IMR-90 (cell line): ENCODE measurements around the gene CBR1. TPM values are rescaled to one million over a fixed set of nuclear protein-coding genes. Genes with fewer than 3 reads are reported as not detected.

ENCODE experiments used
- ATAC-seq: fragments of 200-7000 bp; cut with Tn5 transposase; 2 replicates; pipeline ENCODE4 v1.9.1; 2020; ENCODE audit warnings: low read depth, mild to moderate bottlenecking, moderate library complexity
- BruUV-seq: library from RNA; stranded (reverse); fragments of 400-500 nt; replicated peaks from 2 replicates; lab custom pipeline; 2021; lab: Mats Ljungman, UMichigan
- CTCF ChIA-PET: fragments of 300-600 bp; formaldehyde crosslinking; extraction: SDS; loops from one replicate; lab custom pipeline; 2021; ENCODE audit warnings: antibody characterized with exemption; lab: Yijun Ruan, JAX
- POLR2A ChIA-PET: fragments of 300-600 bp; sonication (Branson Sonifier 250); formaldehyde crosslinking; loops from one replicate; lab custom pipeline; 2022; ENCODE audit warnings: antibody characterized with exemption; ENCODE audit not compliant: unreplicated experiment; lab: Charles Lee
- DNase-seq: peaks from one replicate; pipeline ENCODE4 v3.0.0; 2013
- H2AFZ ChIP-seq: replicated peaks from 2 replicates; pipeline ENCODE3; 2013; ENCODE audit warnings: low read length, mild to moderate bottlenecking; ENCODE audit not compliant: poor library complexity
- H2AK5ac ChIP-seq: 2 replicates; pipeline ENCODE4 v1.6.1; 2013; ENCODE audit warnings: low read depth, low read length, inconsistent platforms
- H2AK9ac ChIP-seq: replicated peaks from 2 replicates; pipeline ENCODE3; 2013; ENCODE audit warnings: mild to moderate bottlenecking, low read depth, low read length, moderate library complexity; ENCODE audit not compliant: poor library complexity
- H2BK120ac ChIP-seq: 2 replicates; pipeline ENCODE4 v1.6.1; 2013; ENCODE audit warnings: low read depth, low read length, inconsistent platforms
- H2BK15ac ChIP-seq: 3 replicates; pipeline ENCODE4 v1.6.1; 2013; ENCODE audit warnings: low read depth, low read length, inconsistent platforms
- H2BK20ac ChIP-seq: 2 replicates; pipeline ENCODE4 v1.6.1; 2013; ENCODE audit warnings: low read depth, mild to moderate bottlenecking, inconsistent platforms, low read length, moderate library complexity
- H2BK5ac ChIP-seq: 2 replicates; pipeline ENCODE4 v1.6.1; 2013; ENCODE audit warnings: mild to moderate bottlenecking, low read depth, low read length, inconsistent platforms; ENCODE audit not compliant: poor library complexity, severe bottlenecking
- H3K14ac ChIP-seq: replicated peaks from 2 replicates; pipeline ENCODE4 v1.6.1; 2013; ENCODE audit warnings: low read depth, low read length, inconsistent platforms
- H3K18ac ChIP-seq: 2 replicates; pipeline ENCODE4 v1.6.1; 2013; ENCODE audit warnings: low read depth, low read length, control low read depth
- H3K23ac ChIP-seq: 2 replicates; pipeline ENCODE4 v1.6.1; 2013; ENCODE audit warnings: low read depth, low read length, inconsistent platforms
- H3K27ac ChIP-seq: 2 replicates; pipeline ENCODE4 v1.5.1; 2013; ENCODE audit warnings: mild to moderate bottlenecking, control low read depth, low read length; ENCODE audit not compliant: insufficient read depth
- H3K27me3 ChIP-seq: 2 replicates; pipeline ENCODE4 v1.6.1; 2013; ENCODE audit warnings: low read length; ENCODE audit not compliant: control insufficient read depth, insufficient read depth
- H3K36me3 ChIP-seq: 2 replicates; pipeline ENCODE4 v1.6.1; 2013; ENCODE audit warnings: low read length, mixed read lengths; ENCODE audit not compliant: control insufficient read depth, insufficient read depth
- H3K4ac ChIP-seq: 2 replicates; pipeline ENCODE4 v1.6.1; 2013; ENCODE audit warnings: low read depth, low read length, inconsistent platforms
- H3K4me1 ChIP-seq: 2 replicates; pipeline ENCODE4 v1.6.1; 2013; ENCODE audit warnings: low read length, mixed read lengths; ENCODE audit not compliant: control insufficient read depth, insufficient read depth
- H3K4me2 ChIP-seq: 2 replicates; pipeline ENCODE4 v1.6.1; 2013; ENCODE audit warnings: low read depth, mild to moderate bottlenecking, control low read depth, low read length, moderate library complexity
- H3K4me3 ChIP-seq: 2 replicates; pipeline ENCODE4 v1.5.1; 2013; ENCODE audit warnings: low read depth, mild to moderate bottlenecking, control low read depth, low read length, moderate library complexity; ENCODE audit not compliant: insufficient read depth
- H3K56ac ChIP-seq: 2 replicates; pipeline ENCODE4 v1.6.1; 2013; ENCODE audit warnings: low read length, inconsistent platforms; ENCODE audit not compliant: insufficient read depth; ENCODE audit errors: extremely low read depth
- H3K79me1 ChIP-seq, 2 experiments: 2 replicates each; pipeline ENCODE4 v1.6.1; 2013; ENCODE audit warnings: low read length in 2 of 2, inconsistent platforms in 1 of 2, low read depth in 1 of 2
- H3K9ac ChIP-seq: 2 replicates; pipeline ENCODE4 v1.6.1; 2013; ENCODE audit warnings: low read depth, low read length, control low read depth
- H3K9me1 ChIP-seq: 2 replicates; pipeline ENCODE4 v1.6.1; 2013; ENCODE audit warnings: low read length, inconsistent platforms; ENCODE audit not compliant: insufficient read depth
- H3K9me3 ChIP-seq: 2 replicates; pipeline ENCODE4 v1.6.1; 2013; ENCODE audit warnings: low read length; ENCODE audit not compliant: control insufficient read depth, insufficient read depth
- H4K20me1 ChIP-seq: 2 replicates; pipeline ENCODE4 v1.6.1; 2013; ENCODE audit warnings: low read length, inconsistent platforms; ENCODE audit not compliant: insufficient read depth
- H4K5ac ChIP-seq: 2 replicates; pipeline ENCODE4 v1.6.1; 2013; ENCODE audit warnings: mild to moderate bottlenecking, low read depth, low read length, control low read depth
- H4K8ac ChIP-seq, 2 experiments: 2 replicates each; pipeline ENCODE4 v1.6.1; 2013; ENCODE audit warnings: low read depth in 2 of 2, low read length in 2 of 2, control low read depth in 1 of 2, inconsistent platforms in 1 of 2
- H4K91ac ChIP-seq: 2 replicates; pipeline ENCODE4 v1.6.1; 2013; ENCODE audit warnings: low read depth, low read length, inconsistent platforms; ENCODE audit not compliant: insufficient read depth
- BHLHE40 ChIP-seq: fragments of 150-350 bp; IDR thresholded peaks from 2 replicates; pipeline ENCODE4 v1.6.1; 2016; ENCODE audit warnings: mild to moderate bottlenecking, low read depth, low read length
- CEBPB ChIP-seq: IDR thresholded peaks from 2 replicates; pipeline ENCODE4 v1.6.1; 2012; ENCODE audit warnings: low read depth, low read length, improper control_type of control experiment
- FOS ChIP-seq: fragments of 150-350 bp; IDR thresholded peaks from 2 replicates; pipeline ENCODE4 v1.6.1; 2016; ENCODE audit warnings: low read depth, low read length
- MAFK ChIP-seq: IDR thresholded peaks from 2 replicates; pipeline ENCODE4 v1.6.1; 2012; ENCODE audit warnings: low read depth, low read length, improper control_type of control experiment
- MXI1 ChIP-seq: IDR thresholded peaks from 2 replicates; pipeline ENCODE4 v1.6.1; 2012; ENCODE audit warnings: low read depth, mild to moderate bottlenecking, low read length, moderate library complexity, borderline replicate concordance
- NFE2L2 ChIP-seq: fragments of 150-350 bp; IDR thresholded peaks from 2 replicates; pipeline ENCODE4 v1.6.1; 2016; ENCODE audit warnings: low read depth, mild to moderate bottlenecking, low read length
- POLR2A ChIP-seq: IDR thresholded peaks from 2 replicates; pipeline ENCODE4 v1.6.1; 2012; ENCODE audit warnings: mild to moderate bottlenecking, low read depth, low read length
- RAD21 ChIP-seq: IDR thresholded peaks from 2 replicates; pipeline ENCODE4 v1.6.1; 2012; ENCODE audit warnings: low read length, improper control_type of control experiment
- RCOR1 ChIP-seq: IDR thresholded peaks from 2 replicates; pipeline ENCODE4 v1.6.1; 2012; ENCODE audit warnings: mild to moderate bottlenecking, low read length, improper control_type of control experiment; ENCODE audit not compliant: insufficient replicate concordance
- RFX5 ChIP-seq: IDR thresholded peaks from 2 replicates; pipeline ENCODE4 v1.8.0; 2012; ENCODE audit warnings: low read depth, mild to moderate bottlenecking, low read length, moderate library complexity
- SMC3 ChIP-seq: fragments of 150-350 bp; IDR thresholded peaks from 2 replicates; pipeline ENCODE4 v1.6.1; 2016; ENCODE audit warnings: low read depth, mild to moderate bottlenecking, antibody characterized with exemption, low read length, moderate library complexity
- WGBS, 2 experiments: methylation state at CpG; one replicate each; pipeline versions ENCODE4 v1.1.5 to v1.1.7; 2013; ENCODE audit warnings: missing lambda C conversion rate in 2 of 2; ENCODE audit not compliant: insufficient read length in 1 of 2; ENCODE audit errors: extremely low coverage in 2 of 2; 5-methylcytosine and 5-hydroxymethylcytosine counted together
- dilution Hi-C: fragments of 300-500 bp; cut with HindIII; formaldehyde crosslinking; loops from one replicate; pipeline ENCODE4 v1.14.3; 2018; ENCODE audit warnings: low sequenced_read_pairs; ENCODE audit not compliant: unreplicated experiment
- in situ Hi-C: fragments of 300-500 bp; cut with MboI; formaldehyde crosslinking; loops from 3 replicates; pipeline ENCODE4 v1.14.3; 2019; ENCODE audit warnings: low sequenced_read_pairs, inconsistent platforms, mixed read lengths
- intact Hi-C: fragments of 100-400 bp; cut with micrococcal nuclease; formaldehyde crosslinking; loops from 2 replicates; pipeline ENCODE4 v1.10.0; 2022
- polyA plus RNA-seq, 3 experiments: library from polyadenylated mRNA; depleted of rRNA; stranded (reverse); fragments of >200 nt; gene quantifications; 2 replicates each; pipeline ENCODE4 v1.2.3, GENCODE V29; 2012; ENCODE audit warnings: low replicate concordance in 1 of 3
- total RNA-seq: library from RNA; depleted of rRNA; stranded (reverse); fragments of >200 nt; gene quantifications from 2 replicates; pipeline ENCODE4 v1.2.3, GENCODE V29; 2012
- TF ChIP-seq, protein P1 (sequence below): fragments of 150-350 bp; IDR thresholded peaks from 2 replicates; pipeline ENCODE4 v1.6.1; 2016; ENCODE audit warnings: low read depth, mild to moderate bottlenecking, low read length, moderate library complexity, borderline replicate concordance
- TF ChIP-seq, protein P2 (sequence below): fragments of 150-350 bp; IDR thresholded peaks from 2 replicates; pipeline ENCODE4 v1.6.1; 2017; ENCODE audit warnings: mild to moderate bottlenecking, antibody characterized with exemption, low read length, low read depth
- TF ChIP-seq, protein P3 (sequence below): conservative IDR thresholded peaks from 2 replicates; pipeline ENCODE4 v1.5.1; 2012; ENCODE audit warnings: mild to moderate bottlenecking, low read depth, low read length, improper control_type of control experiment

CBR1 gene
- total and polyA plus RNA-seq, 2 of the 4 experiments (the other 2 are of a cell fraction), result 122 to 222 TPM

DNA sequence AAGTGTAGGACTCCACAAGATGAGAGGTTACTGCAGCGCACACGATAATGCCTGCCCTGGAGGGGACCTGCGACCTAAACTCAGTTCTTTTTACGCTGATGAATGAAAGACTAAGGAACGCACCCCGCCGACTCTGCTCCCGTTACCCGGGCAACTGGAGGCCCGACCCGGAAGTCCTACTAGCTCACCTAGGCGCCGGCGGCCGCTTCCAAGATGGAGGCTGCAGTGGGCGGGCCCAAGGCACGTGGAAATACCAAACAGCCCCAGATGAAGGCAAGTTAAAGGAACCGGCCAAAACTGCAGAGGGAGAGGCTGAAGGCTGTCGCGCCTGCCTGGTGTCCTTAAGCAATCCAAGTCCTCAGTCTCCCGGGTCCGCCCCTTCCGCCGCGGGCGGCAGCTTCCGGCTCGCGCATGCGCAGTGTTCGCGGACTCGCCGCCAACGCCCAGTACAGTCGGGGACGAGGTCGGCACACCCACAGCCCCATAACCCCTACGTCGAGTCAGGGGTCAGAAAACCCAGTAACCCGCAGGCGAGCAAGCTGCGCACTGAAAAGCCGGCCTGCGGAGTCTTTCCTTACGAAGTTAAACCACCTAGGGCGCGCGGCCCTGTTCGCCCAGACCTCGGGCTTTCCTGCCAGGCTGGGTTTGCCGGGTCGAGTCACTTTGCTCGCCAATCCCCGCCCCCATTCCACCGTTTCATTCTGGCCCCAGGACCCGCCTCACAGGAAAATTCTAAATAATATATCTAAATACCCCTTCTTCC is 9.5 kb upstream of the CBR1 start, which contains the start of gene SETD4:
Gene SETD4, minus strand, starts transcription at position 368 of the 763 bp plus-strand sequence. CDS start 1,638 bp downstream, outside the sequence.
- peak; percentile 94 for ATAC-seq
- peak within 1 kb of the TSS; percentile 86 for H4K91ac ChIP-seq
- peak within 1 kb of the TSS; percentile 85 for H3K4ac ChIP-seq
- peaks cover 6% of the 10 kb centered on the region; the same call in 1 of the 2 replicates for H4K20me1 ChIP-seq
- peak within 1 kb of the TSS; percentile 46; the same call in 2 of the 3 replicates for H2BK15ac ChIP-seq
- H3K9ac ChIP-seq, result peak within 1 kb of the TSS; percentile 75
- ChIA-PET CTCF (no interaction called here), POLR2A (interaction anchor here (1.0 to 1.1 kb wide), 2 partner anchors 9 to 75 kb away, joined by 3 to 7 read pairs; partner anchors contain the start of gene CBR1)
- DNase-seq, result peak; percentile 92
- WGBS, 2 experiments, result 0% methylated on average over 24 of the region's 57 CpGs; no CpG with 5 or more reads in 1 of the 2 experiments
- peak within 1 kb of the TSS; percentile 68 for H2AK5ac ChIP-seq
- H3K27me3 ChIP-seq, result no peaks in the 10 kb centered on the region
- H2AFZ ChIP-seq, result peak within 1 kb of the TSS; percentile 96
- H2BK5ac ChIP-seq, result peak within 1 kb of the TSS; percentile 75
- peaks cover 21 to 34% of the 10 kb centered on the region in 2 experiments for H3K79me1 ChIP-seq
- H4K8ac ChIP-seq, result peak within 1 kb of the TSS; percentile 90 to 94
- H3K4me3 ChIP-seq, result peak within 1 kb of the TSS; percentile 86
- H3K9me1 ChIP-seq, result peaks cover 6% of the 10 kb centered on the region
- peak within 1 kb of the TSS; percentile 84 for H2BK120ac ChIP-seq
- no peaks in the 10 kb centered on the region for H3K4me1 ChIP-seq
- intact Hi-C loops, result loop anchor here (1.0 to 5.0 kb wide), 2 partner anchors 52 to 262 kb away; partner anchors contain the start of gene MORC3
- H3K56ac ChIP-seq, result peak within 1 kb of the TSS; percentile 71
- no TSS peak for BruUV-seq
- no peaks in the 10 kb centered on the region for H3K9me3 ChIP-seq
- H3K4me2 ChIP-seq, result peak within 1 kb of the TSS; percentile 82
- peak within 1 kb of the TSS; percentile 75 for H2AK9ac ChIP-seq
- H2BK20ac ChIP-seq, result peak within 1 kb of the TSS; percentile 47
- peak within 1 kb of the TSS; percentile 43 for H3K18ac ChIP-seq
- peak within 1 kb of the TSS; percentile 95 for H3K14ac ChIP-seq
- in situ Hi-C loops, result no loop called here
- H3K23ac ChIP-seq, result peak within 1 kb of the TSS; percentile 78
- H3K36me3 ChIP-seq, result peaks cover 19% of the 10 kb centered on the region
- peak within 1 kb of the TSS; percentile 70 for H3K27ac ChIP-seq
- H4K5ac ChIP-seq, result peak within 1 kb of the TSS; percentile 74
- dilution Hi-C loops, result no loop called here
- TF ChIP-seq RCOR1 (no peak), RFX5 (no peak), FOS (no peak), BHLHE40 (peak; percentile 50; the same call in 1 of the 2 replicates), MXI1 (peak; percentile 88), MAFK (no peak), NFE2L2 (no peak), SMC3 (no peak; the same call in 1 of the 2 replicates), CEBPB (peak; percentile 88), RAD21 (no peak), POLR2A (peak; percentile 48; the same call in 1 of the 2 replicates)
- TF ChIP-seq, protein P1, sequence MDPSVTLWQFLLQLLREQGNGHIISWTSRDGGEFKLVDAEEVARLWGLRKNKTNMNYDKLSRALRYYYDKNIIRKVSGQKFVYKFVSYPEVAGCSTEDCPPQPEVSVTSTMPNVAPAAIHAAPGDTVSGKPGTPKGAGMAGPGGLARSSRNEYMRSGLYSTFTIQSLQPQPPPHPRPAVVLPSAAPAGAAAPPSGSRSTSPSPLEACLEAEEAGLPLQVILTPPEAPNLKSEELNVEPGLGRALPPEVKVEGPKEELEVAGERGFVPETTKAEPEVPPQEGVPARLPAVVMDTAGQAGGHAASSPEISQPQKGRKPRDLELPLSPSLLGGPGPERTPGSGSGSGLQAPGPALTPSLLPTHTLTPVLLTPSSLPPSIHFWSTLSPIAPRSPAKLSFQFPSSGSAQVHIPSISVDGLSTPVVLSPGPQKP, result no peak
- TF ChIP-seq, protein P2, sequence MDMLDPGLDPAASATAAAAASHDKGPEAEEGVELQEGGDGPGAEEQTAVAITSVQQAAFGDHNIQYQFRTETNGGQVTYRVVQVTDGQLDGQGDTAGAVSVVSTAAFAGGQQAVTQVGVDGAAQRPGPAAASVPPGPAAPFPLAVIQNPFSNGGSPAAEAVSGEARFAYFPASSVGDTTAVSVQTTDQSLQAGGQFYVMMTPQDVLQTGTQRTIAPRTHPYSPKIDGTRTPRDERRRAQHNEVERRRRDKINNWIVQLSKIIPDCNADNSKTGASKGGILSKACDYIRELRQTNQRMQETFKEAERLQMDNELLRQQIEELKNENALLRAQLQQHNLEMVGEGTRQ, result no peak
- TF ChIP-seq, protein P3, sequence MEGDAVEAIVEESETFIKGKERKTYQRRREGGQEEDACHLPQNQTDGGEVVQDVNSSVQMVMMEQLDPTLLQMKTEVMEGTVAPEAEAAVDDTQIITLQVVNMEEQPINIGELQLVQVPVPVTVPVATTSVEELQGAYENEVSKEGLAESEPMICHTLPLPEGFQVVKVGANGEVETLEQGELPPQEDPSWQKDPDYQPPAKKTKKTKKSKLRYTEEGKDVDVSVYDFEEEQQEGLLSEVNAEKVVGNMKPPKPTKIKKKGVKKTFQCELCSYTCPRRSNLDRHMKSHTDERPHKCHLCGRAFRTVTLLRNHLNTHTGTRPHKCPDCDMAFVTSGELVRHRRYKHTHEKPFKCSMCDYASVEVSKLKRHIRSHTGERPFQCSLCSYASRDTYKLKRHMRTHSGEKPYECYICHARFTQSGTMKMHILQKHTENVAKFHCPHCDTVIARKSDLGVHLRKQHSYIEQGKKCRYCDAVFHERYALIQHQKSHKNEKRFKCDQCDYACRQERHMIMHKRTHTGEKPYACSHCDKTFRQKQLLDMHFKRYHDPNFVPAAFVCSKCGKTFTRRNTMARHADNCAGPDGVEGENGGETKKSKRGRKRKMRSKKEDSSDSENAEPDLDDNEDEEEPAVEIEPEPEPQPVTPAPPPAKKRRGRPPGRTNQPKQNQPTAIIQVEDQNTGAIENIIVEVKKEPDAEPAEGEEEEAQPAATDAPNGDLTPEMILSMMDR, result no peak
